Astrocyte of the hippocampus (primary cell): ENCODE results near the gene ORMDL2.
"Not testable (repeated sequence)": the region's sequence is repeated elsewhere in the genome, so short reads cannot be mapped to it uniquely, and the experiment has no call there.

Experiments
- DNase-seq: peaks from one replicate; pipeline ENCODE4 v3.0.0; 2011; ENCODE audit warnings: low read depth, low spot score

ORMDL2 gene

DNA sequence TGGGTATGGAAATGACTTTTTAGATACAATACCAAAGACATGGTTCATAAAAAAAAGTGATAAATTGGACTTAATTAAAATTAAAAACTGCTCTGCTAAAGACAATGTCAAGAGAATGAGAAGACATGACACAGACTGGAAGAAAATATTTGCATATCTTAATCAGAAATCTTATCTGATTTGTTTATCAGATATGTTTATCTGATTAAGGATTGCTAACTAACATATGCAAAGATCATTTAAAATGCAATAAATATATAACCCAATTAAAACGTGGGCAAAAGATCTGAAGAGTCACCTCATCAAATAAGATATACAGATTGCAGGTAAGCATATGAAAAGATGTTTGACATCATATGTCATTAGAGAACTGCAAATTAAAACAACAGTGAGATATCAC lies 34.9 kb downstream of the ORMDL2 start:
- no peak for DNase-seq

DNA sequence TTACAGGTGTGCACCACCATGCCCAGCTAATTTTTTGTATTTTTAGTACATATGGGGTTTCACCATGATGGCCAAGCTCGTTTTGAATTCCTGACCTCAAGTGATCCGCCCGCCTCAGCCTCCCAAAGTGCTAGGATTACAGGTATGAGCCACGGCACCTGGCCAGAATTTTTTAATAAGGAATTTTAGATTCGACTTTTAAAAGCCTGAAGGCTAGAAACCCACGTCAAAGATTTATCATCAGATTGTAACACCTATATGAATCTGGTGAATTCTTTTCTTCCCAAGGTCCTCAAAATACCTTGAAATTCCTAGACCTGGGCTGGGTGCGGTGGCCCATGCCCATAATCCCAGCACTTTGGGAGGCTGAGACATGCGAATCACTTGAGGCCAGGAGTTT lies 43.6 kb downstream of the ORMDL2 start:
- DNase-seq: no peak

DNA sequence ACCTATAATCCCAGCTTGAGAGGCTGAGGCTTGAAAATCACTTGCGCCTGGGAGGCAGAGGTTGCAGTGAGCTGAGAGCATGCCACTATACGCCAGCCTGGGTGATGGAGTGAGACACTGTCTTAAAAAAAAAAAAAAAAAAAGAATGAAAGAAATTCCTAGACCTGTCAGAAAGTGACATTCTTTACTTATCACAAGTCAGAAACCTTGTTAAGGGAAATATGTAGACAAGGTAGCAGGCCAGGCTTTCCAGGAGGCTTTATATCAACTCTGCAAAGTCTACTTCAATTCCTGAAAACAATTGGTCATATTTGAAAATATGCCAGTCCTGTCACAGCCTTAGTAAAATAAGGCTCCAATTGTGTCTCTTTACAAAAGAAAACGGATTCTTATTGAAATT lies 44.0 kb downstream of the ORMDL2 start:
- no peak for DNase-seq

DNA sequence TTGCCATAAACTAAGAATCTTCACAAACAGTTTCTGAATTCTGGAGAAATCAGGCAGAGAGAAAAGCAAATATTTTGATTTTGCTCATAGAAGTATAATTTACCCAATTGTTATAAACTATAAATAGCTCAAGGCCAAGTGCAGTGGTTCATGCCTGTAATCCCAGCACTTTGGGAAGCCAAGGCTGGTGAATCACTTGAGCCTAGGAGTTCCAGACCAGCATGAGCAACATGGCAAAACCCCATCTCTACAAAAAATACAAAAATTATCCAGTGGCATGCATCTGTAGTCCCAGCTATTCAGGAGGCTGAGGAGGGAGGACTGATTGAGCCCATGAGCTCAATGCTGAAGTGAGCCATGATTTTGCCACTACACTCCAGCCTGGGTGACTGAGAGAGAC lies 44.4 kb downstream of the ORMDL2 start:
- DNase-seq: no peak

DNA sequence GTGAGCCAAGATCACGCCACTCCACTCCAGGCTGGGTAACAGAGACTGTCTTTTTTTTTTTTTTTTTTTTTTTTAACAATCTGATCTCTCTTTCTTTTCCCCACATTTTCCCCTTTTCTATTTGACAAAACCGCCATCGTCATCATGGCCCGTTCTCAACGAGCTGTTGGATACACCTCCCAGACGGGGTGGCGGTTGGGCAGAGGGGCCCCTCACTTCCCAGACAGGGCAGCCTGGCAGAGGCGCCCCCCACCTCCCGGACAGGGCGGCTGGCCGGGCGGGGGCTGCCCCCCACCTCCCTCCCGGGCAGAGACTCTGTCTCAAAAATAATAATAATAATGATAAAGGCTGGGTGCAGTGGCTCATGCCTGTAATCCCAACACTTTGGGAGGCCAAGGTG lies 45.1 kb downstream of the ORMDL2 start:
- not testable (repeated sequence) for DNase-seq

DNA sequence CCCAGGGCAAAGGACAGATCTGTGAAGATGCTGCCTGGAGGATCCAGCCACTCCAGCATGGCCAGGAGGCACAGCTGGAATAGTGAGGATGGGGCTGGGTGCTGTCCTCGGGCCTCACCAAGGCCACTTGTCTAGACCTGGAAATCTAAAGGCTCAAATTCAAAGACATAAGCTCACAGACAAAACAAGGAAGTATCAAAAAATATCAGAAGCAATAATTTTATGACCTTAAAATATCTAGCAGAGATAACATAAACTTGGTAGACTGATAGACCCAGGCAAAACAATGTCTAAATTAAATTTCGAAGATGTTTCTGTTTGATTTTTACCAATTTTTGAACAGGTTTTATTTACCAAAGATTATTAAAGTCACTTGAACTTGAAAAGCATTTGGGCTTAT lies 47.5 kb downstream of the ORMDL2 start:
- no peak for DNase-seq

DNA sequence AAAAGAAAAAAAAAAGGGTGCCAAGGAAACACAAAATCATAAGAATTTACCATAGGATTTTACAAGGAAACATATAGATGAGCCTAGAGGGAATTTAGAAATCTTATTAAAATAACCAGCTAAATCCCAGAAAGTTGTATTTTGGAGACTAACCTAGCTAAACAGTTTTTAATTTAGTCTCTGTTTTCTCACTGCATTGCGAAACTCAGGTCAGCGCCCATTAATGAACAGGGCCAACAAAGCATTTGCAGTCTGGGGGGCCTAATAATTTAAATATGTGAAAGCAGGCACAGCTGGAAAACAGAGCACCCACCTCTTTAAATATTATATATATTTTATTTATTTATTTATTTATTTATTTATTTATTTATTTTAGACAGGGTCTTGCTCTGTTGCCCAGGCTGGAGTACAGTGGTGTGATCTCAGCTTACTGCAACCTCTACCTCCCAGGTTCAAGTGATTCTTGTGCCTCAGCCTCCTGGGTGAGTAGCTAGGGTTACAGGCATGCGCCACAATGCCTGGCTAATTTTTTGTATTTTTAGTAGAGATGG lies 48.7 kb downstream of the ORMDL2 start:
- not testable (repeated sequence) for DNase-seq
